Ammon's horn (tissue), 1 donor: ENCODE results near the gene NQO1.

Experiments
- DNase-seq: peaks from one replicate; pipeline ENCODE4 v3.0.0-alpha.2; 2016; ENCODE audit warnings: low spot score

Gene NQO1

DNA sequence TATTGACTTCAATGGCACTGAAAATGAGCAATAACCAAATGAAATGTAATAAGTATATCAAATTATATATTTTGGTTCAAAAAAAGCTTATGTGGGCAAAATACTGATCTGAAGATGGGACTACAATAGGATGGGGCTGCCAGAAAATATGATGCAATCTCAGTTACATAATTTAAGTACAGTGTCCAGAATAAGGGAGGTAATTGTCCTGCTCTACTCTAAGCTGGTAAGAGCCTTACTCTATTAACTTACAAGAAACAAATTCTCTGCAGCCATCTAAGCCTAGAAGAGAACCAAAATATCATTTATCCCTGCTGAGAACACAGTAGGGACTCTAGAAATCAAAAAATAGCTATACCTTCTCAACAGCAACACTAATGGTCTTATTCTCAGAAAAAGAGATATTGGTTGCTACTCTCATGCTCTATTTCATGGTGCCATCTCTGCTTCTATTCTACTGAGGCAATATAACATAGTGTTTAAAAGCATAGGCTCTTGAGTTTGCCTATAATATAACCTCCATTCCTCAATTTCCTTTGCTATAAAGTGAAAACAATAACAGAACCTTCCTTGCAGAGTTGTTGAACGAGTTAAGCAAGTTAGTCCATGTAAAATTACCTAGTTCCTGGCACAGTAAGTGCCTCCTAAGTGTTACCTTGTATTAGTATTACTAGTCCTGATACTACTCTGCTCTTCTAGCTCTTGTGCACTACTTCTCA is 19.9 kb downstream of the NQO1 start:
- no peak for DNase-seq

GRCh38 chr16:69703638-69704037 is 22.7 kb downstream of the NQO1 start:
- no peak for DNase-seq

- no peak for DNase-seq
Measured at GRCh38 chr16:69701866-69702265, 24.5 kb downstream of the NQO1 start.

DNA sequence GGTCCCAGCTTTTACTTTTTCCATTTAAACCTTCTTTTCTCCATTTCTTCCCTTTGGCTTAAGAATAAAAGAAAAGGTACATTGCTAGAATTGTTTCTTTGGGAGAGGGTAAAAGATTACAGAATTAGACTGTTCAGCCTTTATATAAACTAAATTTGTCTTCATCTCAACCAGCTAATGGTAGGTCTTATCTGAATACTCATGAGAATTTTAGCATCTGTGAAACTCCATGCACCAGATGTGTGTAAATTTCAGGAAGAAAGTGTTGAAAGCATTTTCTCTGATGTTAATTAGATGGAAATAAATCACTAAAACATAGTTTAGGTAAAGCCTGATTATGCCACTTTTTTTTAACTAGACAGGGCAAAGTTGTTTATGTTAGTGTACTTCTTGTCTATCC is 24.9 kb downstream of the NQO1 start:
- no peak for DNase-seq

GRCh38 chr16:69699915-69700314 is 26.4 kb downstream of the NQO1 start:
- no peak for DNase-seq

DNA sequence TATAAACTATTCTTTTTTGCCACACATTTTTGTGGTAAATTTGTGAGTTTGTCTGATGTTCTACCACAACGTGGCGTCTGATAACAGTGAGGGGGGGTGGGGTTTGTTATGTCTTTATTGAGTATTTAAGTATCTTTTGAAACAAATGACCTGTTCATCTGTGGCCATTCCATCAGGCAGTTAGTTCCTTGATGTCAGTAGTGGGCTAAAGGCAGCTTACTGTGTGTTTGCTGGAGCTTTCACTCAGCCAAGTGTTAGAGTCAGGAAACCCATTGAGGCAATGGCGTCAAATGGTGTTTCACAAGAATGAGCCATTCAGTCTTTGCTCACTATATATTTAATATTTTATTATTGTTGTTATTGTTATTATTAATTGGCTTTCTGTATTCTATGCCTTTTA is 28.0 kb downstream of the NQO1 start:
- DNase-seq, result no peak

DNA sequence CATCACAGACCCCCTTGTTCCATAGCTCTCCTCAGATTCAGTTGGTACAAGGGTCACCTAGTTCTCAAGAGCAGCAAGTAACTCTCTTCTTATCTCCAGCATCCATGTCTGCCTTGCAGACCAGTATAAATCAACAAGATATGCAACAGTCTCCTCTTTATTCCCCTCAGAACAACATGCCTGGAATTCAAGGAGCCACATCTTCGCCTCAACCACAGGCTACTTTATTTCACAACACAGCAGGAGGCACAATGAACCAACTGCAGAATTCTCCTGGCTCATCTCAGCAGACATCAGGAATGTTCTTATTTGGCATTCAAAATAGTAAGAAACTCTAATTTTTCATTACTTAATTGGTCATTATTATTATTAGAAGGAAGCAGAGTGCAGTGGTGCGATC is 32.4 kb downstream of the NQO1 start:
- DNase-seq, result no peak

- DNase-seq, result peak; percentile 69
Measured at GRCh38 chr16:69691980-69692911, 34.1 kb downstream of the NQO1 start.

DNA sequence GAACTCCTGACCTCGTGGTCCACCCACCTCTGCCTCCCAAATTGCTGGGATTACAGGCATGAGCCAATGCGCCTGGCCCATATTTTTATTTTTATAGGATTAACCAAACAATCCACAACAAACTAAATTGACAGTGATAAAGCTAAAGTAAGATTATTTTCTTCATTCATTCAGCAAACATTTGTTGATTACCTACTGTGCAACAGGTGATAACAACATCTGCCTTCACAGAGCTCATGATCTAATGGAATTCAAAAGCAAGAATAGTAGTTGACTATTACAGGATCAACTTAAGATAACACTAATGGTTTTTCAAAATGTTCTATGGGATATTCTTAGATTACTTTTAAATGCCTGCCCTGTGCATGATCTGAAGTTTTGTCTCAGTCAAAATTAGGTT is 37.8 kb downstream of the NQO1 start:
- DNase-seq, result no peak

DNA sequence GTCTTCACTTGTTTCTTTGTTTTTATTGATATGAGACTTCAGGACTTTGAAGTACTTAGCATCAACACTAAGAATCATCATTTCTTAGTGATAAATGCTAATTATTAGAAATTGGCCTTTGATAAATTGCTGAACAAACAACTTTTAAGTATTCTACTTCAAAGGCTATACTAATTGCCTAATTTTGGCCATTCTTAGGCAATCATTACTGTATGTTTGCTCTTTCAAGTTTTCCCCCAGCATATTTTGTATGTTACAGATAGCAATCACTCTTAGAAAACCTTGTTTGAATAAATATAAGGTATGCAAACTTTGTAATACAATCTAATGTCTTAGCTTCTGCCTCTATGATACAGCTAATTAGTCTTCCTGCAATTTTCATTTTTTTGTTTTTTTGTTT is 46.0 kb downstream of the NQO1 start:
- DNase-seq, result no peak

GRCh38 chr16:69672998-69673713 is 53.2 kb downstream of the NQO1 start:
- DNase-seq, result no peak

GRCh38 chr16:69672315-69672997 is 53.9 kb downstream of the NQO1 start:
- DNase-seq, result no peak

GRCh38 chr16:69669577-69669976 is 56.8 kb downstream of the NQO1 start:
- DNase-seq, result no peak

GRCh38 chr16:69663846-69664245 is 62.5 kb downstream of the NQO1 start:
- no peak for DNase-seq

GRCh38 chr16:69662901-69663300 is 63.5 kb downstream of the NQO1 start:
- no peak for DNase-seq

- DNase-seq, result no peak
Measured at GRCh38 chr16:69660166-69660565, 66.2 kb downstream of the NQO1 start.
